NCI-H69 (cell line): Measurements from ENCODE around the gene PARPBP.
"Not testable (repeated sequence)": the region's sequence is repeated elsewhere in the genome, so short reads cannot be mapped to it uniquely, and the experiment has no call there.

Source experiments
- DNase-seq: peaks from one replicate; lab custom pipeline; 2025; lab: John Stamatoyannopoulos, UW

Gene PARPBP

GRCh38 chr12:102147062-102147587, 27.1 kb downstream of the PARPBP start:
- DNase-seq = not testable (repeated sequence)

DNA sequence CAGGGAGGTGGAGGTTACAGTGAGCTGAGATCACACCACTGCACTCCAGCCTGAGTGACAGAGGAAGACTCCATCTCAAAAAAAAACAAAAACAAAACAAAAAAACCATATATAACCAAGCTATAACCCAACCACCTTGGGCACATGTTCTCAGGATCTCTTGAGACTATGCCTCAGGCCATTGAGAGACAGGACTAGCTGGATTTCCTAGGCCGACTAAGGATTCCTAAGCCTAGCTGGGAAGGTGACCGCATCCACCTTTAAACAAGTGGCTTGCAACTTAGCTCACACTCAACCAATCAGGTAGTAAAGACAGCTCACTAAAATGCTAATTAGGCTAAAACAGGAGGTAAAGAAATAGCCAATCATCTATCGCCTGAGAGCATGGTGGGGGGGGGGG, 35.2 kb downstream of the PARPBP start:
- not testable (repeated sequence) for DNase-seq

- DNase-seq = no peak
These were observed 43.4 kb downstream of the PARPBP start for GRCh38 chr12:102163383-102163782.

- DNase-seq = no peak
These were observed 48.0 kb downstream of the PARPBP start for GRCh38 chr12:102167821-102168604.

- DNase-seq = peak; percentile 55
These were observed 50.1 kb downstream of the PARPBP start for GRCh38 chr12:102169922-102170621.

GRCh38 chr12:102171951-102172350, 52.0 kb downstream of the PARPBP start:
- DNase-seq = peak; percentile 3

- no peak for DNase-seq
These were observed 52.5 kb downstream of the PARPBP start for GRCh38 chr12:102172436-102172835.

GRCh38 chr12:102174117-102174516, 54.1 kb downstream of the PARPBP start:
- DNase-seq = no peak

DNA sequence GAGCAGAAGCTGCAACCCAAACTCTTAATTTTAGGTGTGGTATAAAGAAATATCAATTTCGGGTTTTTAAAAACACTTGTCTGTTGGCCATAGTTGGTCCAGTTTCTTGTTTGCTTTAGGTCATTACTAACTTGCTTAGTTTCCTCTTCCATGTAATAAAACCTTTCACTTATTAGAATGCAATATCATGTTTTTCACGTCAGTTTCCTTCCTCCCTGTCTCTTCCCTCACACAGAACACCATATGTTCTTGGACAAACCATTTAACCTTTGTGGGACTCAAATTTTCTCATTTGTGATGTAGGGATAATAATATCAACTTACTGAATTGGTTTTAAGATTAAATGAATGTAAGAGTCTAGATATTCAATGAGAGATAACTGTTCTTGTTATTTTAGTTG, 54.8 kb downstream of the PARPBP start:
- DNase-seq = no peak

- no peak for DNase-seq
These were observed 62.7 kb downstream of the PARPBP start for GRCh38 chr12:102182635-102183034.

DNA sequence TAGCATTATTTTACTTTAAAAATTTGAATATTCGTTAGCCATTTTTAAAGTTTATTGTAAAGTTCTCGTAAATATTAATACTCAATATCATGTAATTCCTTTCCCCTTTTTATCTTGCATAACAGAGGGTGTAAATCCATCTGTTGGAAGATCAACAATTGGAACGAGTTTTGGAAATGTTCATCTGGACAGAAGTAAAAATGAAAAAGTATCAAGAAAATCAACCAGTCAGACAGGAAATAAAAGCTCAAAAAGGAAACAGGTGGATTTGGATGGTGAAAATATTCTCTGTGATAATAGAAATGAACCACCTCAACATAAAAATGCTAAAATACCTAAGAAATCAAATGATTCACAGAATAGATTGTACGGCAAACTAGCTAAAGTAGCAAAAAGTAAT, 75.8 kb downstream of the PARPBP start:
- DNase-seq = no peak

DNA sequence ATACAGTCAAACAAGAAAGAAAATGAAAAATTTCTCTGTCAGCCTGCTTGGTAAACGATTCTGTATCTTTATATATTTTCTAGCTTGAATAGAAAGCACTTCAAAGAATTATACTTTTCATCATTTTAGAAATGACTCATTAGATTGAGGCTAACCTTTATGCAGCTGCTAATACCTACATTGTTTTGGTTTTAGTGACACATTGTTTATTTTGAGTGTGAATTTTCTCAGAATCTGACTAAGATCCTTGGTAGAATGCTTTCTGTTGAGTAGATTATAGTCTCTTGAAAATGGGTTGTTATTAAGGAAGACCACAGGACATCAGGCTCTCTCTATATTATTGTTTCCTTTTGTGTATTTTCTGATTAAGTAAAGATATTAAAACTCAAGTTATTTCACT, 77.8 kb downstream of the PARPBP start, which contains the start of gene PMCH:
Gene PMCH (minus strand): TSS at position 45 of the 400 bp plus-strand sequence. CDS start 63 bp downstream, outside the sequence.
- no peak for DNase-seq

DNA sequence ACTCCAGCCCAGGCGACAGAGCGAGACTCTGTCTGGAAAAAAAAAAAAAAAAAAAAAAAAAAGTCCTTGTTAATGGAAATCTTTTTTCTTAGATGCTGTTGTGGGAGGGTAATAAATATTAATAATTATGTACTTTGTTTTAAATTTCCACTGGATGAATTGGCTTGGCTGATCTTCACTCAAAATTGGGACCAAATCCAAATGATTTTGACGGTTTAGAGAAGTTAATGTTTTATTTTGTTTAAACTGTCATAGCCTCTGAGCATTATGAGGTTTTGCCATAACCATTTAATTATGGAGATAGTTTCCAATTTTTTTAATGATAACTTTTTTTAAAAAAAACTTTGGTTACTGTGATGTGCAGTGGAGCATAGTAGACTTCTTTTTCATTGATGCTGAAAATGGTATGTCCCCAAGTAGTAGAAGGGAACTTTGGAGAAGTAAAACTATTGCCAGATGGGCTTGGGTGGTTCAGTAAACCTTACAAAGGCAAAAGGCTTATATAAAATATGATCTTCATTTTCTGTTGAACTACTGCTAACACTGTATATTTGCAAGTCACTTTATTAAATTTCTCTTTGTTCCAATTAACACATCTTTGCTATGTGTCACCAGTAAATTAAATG, 81.6 kb downstream of the PARPBP start:
- DNase-seq = no peak

- no peak for DNase-seq
These were observed 82.6 kb downstream of the PARPBP start for GRCh38 chr12:102202556-102202955.

DNA sequence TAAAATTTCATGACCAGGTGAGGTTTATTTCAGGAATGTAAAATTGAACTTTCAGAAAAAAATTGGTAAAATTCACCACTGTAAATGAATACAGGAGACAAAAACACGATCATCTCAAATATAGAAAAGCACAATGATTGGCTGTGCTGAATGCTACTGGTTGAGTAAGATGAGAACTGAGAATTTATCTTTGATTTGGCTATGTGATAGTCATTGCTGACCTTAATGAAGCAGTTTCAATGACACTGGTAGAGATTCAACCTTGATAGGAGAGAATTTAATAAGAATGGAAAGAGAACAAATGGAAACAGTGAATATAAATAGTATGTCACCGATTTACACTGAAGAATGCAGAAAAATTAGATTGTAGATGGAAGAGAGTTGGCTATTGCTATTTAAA, 84.0 kb downstream of the PARPBP start:
- no peak for DNase-seq

- no peak for DNase-seq
These were observed 96.2 kb downstream of the PARPBP start for GRCh38 chr12:102215992-102216691.

GRCh38 chr12:102220736-102221135, 100.8 kb downstream of the PARPBP start:
- no peak for DNase-seq

GRCh38 chr12:102227954-102228353, 108.0 kb downstream of the PARPBP start:
- no peak for DNase-seq

GRCh38 chr12:102232036-102232435, 112.1 kb downstream of the PARPBP start:
- no peak for DNase-seq

DNA sequence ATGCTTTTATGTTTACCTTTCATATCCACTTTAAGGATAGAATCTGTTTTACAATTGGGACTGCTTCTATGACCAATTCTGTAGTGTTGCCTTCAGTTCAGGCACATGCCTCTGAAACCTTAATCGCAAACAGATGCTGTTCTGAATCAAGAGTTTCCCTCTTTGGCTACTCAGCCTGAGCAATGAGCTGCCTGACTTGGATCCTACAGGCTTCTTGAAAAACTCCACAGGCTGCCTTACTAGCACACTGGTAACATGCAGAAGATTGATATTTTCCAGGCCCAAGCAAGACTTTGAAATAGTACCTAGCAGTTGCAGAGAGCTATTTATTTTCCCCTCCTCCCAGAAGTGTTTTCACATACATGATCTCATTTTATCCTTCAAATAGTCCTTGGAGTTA, 112.5 kb downstream of the PARPBP start:
- no peak for DNase-seq

GRCh38 chr12:102234599-102234998, 114.6 kb downstream of the PARPBP start:
- no peak for DNase-seq

- not testable (repeated sequence) for DNase-seq
These were observed 120.9 kb downstream of the PARPBP start for GRCh38 chr12:102240859-102241258.
